HG02678 (cell line): Measurements from ENCODE around the gene RACK1.

Experiments used
- ATAC-seq: cut with Tn5 transposase; IDR thresholded peaks from one replicate; pipeline ENCODE4 v1.9.1; 2021; ENCODE audit warnings: mild to moderate bottlenecking, moderate library complexity; ENCODE audit not compliant: unreplicated experiment

RACK1 gene

DNA sequence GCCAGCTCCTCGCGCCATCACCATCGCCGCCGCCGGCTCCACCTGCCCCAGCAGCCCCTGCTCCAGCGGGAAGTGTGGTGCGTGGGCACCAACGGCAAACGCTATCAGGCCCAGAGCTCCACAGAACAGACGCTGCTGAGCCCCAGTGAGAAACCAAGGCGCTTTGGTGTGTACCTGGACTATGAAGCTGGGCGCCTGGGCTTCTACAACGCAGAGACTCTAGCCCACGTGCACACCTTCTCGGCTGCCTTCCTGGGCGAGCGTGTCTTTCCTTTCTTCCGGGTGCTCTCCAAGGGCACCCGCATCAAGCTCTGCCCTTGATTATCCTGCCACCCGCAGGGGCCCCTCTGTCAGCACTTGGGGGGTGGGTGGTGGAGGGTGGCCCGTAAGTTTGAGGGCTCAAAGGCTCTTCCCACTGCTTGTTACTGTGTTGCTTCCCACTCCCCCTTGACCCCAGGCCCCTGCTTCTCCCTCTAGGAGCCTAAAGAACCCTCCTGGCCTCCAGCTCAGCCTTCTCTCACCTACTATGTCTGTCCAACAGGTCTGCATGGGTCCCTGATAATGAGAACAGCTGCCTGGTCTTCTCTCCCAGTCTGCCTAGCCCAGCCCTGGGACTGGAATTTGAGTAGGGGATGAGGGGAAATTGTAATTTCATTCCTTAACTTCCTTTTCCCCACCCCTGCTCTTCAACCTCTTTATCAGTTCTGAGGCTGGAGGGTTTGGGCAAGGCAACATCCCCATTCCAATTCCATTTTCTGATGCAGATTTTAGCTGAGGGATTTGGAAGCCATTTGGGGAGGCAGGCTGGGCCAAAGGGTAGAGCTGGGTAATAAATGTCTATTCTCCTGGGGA is 9.0 kb downstream of the RACK1 start:
- no peak for ATAC-seq

DNA sequence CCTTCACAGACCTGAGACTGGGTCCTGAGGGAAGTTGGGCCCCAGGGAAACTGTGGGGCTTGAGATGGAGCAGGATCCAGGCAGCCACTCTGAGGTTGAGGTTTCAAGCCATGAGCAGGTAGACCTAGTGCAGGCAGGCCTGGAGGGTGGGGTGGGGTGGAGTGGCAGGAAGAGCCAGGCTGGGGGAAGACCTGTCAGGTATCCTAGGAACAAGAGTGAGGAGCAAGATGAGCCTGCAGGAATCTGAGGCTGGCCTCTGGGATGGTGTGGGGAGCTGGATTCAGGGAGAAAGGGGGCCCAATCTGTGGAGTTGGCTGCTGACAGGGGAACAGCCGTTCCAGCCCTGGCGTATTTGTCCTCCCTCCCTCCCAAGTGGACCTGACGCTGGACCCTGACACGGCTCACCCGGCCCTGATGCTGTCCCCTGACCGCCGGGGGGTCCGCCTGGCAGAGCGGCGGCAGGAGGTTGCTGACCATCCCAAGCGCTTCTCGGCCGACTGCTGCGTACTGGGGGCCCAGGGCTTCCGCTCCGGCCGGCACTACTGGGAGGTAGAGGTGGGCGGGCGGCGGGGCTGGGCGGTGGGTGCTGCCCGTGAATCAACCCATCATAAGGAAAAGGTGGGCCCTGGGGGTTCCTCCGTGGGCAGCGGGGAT is 9.8 kb downstream of the RACK1 start:
- ATAC-seq, result no peak

DNA sequence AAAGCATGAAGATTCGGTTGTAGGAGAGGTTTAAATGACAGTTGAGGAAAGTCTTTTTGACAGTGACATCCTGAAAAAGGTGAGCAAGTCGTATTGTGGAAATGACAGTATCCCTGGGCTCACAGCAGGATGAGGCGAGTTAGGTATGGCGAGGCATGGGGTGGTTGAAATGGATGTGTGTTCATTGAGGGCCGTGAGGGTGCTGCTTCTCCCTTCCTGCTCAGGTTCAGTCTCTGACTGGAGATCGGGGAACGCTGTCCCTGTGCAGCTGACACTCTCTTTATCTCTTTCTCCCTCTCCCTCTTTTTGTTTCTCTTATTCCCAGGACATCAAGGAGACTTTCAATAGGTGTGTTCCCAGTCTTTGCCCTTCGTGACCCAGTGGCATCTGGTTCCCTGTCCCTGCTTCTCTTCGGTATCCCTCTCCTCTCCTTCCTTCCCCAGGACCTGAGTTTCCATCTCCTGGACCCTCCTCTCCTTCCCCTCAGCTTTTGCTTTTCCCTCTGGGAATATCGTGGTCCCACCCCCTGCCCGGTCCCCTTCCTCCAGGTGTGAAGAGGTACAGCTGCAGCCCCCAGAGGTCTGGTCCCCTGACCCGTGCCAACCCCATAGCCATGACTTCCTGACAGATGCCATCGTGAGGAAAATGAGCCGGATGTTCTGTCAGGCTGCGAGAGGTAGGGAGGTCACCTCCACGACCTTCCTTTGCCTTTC is 10.5 kb downstream of the RACK1 start:
- no peak for ATAC-seq

DNA sequence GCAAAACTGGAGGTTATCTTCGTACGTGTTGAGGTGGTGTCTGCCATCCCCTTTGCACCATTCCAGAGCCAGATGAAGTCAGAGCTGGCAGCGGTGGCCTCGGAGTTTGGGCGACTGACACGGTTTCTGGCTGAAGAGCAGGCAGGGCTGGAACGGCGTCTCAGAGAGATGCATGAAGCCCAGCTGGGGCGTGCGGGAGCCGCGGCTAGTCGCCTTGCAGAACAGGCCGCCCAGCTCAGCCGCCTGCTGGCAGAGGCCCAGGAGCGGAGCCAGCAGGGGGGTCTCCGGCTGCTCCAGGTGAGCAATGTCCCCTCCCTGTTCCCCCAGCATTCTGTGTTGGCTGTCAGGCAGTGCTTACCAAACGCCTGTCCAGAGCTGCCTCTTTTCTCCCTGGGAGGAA is 11.1 kb downstream of the RACK1 start:
- no peak for ATAC-seq

DNA sequence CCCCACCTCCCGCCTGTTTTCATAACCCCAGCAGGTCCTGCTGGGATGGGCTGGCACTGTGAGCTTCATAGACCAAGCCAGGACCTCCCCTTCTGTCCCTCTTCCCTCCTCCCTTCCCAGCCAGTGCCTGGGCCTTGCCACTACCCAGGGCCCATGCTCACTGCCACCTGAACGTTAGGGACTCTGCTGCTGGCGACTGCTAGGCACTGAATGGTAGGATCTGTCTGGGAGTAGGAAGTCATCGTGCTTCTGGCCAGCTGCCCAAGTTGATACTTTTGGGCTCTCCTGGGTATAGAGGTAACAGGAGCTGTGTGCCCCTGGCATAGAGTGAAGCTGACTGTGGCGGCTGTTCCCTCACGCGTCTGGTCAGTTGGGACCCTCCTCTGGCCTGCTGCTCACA is 12.3 kb downstream of the RACK1 start:
- ATAC-seq, result no peak

DNA sequence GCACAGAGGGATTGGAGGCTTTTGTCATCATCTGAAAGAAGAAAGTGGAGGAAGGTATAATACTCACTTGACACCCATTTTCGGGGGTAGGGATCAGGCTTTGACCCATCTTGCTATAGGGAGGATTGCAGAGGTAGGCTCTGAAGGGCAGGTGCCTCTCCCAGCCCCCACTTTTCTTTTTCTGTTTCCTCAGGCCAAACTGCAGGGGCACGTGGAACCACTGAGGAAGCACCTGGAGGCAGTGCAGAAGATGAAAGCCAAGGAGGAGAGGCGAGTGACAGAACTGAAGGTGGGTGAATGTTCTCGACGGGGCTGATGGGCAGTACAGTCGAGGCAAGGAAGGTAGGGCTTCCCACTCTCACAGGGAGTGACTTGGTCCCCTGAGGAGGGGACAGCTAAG is 13.2 kb downstream of the RACK1 start:
- ATAC-seq, result no peak

DNA sequence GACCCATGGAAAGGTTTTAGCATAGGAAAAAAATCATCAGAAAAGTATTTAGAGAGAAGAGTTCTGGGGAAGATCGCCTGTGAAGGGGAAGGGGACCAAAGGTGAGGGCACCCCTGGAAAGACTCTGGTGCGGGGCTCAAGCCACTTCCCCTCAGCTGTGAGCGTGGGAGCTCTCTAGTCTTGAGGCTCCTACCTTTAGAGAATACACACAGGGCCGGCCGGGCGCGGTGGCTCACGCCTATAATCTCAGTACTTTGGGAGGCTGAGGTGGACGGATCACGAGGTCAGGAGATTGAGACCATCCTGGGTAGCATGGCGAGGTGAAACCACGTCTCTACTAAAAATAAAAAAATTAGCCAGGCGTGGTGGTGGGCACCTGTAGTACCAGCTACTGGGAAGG is 13.7 kb downstream of the RACK1 start:
- ATAC-seq, result no peak

DNA sequence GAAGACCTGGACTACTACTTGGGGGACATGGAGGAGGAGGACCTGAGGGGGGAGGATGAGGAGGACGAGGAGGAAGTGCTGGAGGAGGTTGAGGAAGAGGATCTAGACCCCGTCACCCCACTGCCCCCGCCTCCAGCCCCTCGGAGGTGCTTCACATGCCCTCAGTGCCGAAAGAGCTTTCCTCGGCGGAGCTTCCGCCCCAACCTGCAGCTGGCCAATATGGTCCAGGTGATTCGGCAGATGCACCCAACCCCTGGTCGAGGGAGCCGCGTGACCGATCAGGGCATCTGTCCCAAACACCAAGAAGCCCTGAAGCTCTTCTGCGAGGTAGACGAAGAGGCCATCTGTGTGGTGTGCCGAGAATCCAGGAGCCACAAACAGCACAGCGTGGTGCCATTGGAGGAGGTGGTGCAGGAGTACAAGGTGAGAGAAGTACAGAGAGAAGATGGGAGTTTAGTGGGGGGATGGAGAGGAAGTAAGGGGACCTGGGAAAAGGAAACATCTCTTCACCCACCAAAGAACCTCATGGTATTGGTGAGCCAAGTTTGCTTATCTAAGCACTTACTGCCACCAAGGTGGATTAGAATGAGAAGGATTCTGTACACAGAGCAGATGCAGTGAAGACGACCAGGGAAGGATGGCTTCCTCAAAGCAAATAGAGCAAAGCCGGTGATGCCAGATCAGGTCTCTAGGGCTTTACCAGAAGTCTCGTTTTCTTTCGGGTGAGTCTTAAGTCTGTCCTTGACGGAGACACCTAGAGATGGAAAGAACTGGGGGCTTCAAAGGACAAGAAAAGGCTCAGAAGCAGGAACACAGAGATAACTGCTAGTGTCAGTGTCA is 19.1 kb downstream of the RACK1 start:
- no peak for ATAC-seq

DNA sequence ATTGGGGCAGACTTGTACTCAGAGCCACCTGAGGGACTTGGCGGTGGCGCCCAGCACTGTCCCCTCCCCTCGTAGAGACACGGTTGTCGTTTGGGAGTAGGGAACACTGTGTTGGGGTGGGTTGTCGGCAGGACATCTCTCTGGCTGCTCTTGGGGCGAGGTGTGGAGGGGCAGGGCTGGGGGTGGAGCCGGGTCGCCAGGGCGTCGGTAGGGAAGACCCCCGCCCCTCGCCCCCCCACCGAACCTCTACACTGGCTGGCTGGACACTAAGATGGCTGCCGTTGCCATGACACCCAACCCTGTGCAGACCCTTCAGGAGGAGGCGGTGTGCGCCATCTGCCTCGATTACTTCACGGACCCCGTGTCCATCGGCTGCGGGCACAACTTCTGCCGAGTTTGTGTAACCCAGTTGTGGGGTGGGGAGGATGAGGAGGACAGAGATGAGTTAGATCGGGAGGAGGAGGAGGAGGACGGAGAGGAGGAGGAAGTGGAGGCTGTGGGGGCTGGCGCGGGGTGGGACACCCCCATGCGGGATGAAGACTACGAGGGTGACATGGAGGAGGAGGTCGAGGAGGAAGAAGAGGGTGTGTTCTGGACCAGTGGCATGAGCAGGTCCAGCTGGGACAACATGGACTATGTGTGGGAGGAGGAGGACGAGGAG is 19.8 kb downstream of the RACK1 start:
- no peak for ATAC-seq

DNA sequence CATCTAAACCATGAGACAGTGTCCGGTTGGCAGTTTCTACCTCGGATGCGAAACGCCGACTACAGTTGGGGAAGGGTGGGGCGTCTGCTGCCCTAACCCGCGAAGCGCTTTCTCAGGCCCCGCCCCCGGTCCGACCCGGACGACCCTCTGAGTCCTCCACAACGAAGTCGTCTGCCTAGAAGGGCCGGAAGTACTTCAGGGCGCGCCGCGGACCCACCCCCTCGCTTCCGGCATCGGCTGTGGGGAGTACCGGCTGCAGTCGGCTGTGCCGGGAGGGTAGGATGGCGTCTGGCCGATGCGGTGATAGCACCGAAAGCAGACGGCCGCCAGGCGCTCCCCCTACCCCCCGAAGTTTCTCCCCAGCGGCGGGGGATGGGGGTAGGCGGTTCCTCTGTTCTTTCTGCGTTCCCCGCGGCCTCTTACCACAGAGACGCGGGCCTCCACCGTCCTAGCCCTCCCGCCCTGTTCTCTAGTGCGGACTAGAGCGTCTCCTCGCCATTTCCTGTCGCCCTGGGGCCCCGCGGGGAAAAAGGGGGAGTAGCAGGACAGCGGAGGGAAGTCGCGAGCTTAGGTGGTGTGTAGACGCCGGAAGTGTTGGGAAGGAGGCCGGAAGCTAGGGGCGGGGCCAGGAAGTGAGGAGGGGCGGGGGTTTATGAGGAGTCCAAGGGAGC is 20.5 kb downstream of the RACK1 start, which contains the start of gene TRIM41:
Gene TRIM41 (plus strand): TSS at position 224 of the 671 bp plus-strand sequence. CDS start 719 bp downstream, outside the sequence.
- peak; percentile 73 for ATAC-seq

DNA sequence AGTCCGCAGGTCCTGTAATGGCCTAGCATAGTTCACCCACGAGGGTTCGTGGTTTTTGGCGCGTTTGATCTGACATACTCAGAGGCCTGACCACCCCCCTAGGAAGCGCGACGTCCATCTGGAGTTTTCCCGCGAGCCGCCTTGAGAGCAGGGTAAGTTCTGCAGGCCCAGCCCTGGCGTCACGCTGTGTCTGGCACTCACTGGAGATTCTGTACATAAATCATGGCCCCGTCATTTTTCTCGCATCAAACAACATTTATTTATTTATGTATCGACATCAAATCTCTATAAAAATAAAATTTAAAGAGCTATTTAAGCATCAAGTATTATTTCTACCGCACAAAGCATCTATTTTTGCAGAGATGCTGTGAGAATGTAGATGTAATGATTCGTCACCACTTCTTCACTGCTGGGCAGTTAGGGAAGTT is 21.1 kb downstream of the RACK1 start:
- ATAC-seq, result no peak

DNA sequence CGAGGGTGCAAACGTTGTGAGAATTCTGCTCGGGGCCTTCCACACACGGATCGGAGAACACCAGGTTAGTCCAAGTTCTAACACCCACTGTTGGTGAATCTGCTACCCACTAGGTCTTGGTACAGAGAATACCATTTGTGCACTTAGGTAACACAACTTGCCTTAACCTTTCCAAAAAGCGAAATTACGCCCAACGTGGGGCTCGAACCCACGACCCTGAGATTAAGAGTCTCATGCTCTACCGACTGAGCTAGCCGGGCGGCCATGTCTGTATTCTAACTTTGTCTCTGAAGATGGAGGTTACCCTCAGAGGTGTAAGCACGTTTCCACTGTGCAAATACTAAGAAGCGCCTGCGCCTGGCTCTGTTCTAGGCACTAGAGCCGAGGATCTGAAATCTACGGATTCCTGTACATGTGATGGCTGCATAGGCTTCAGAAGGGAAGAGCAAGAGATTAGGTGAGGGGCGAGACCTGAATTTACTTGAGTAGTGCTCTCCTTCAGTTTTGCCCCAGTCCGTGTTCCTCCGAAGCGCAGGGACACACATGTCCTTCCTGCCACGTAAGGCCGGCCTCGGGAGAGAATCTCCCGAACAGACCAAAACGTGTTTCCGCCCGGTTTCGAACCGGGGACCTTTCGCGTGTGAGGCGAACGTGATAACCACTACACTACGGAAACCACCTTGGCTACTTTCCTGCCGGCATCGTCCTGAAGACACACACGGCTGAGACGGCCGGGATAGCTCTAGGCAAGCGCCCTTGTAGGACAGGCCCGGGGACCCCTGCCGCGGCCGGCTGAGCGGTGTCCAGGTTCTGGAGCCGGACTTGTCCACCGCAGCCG is 21.7 kb downstream of the RACK1 start:
- ATAC-seq, result peak; percentile 29

DNA sequence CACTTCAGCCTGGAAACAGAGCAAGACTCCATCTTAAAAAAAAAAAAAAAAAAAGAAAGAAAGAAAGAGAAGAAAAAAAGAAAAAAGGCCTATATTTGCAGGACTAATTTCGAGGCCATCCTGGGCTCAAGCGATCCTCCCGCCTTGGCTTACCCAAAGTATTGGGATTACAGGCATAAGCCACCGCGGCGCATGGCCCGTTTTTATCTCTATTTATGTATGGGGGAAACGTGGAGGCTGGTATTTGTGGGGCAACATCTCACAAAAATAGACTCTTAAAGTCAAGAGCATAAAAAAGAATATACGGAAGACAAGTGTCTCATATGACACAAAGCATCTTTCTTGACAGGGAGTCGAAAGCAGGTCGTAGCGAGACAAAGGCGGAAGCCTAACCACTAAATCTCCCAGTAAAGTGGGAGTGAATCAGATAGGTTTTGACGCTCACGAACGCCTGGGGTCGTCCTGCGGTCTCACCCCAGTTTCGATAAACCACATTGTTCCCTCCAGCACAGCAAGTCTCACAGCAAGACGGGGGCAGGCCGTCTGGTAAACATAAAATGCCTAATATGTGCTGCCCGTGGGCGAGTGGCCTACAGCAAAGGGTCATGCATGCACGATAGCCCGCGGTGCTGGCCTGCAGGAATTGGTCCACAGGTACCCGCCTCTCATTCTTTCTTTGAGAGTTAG is 22.5 kb downstream of the RACK1 start:
- no peak for ATAC-seq

DNA sequence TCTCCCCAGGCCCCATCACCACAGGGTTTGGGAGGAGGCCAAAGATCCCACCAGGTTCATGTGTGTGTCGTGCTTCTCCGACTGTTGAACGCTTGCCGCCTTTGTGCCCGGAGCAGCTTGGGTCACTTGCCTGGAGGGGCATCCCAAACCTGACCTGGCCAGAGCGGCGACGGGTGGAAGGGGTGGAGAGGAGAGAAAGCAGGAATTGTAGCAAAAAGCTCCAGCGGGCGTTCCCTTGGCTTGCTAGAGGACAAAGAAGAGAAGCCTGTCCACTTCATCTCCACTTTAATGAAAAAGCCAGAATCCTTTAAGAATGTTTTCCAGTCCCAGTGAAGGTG is 23.6 kb downstream of the RACK1 start:
- no peak for ATAC-seq

DNA sequence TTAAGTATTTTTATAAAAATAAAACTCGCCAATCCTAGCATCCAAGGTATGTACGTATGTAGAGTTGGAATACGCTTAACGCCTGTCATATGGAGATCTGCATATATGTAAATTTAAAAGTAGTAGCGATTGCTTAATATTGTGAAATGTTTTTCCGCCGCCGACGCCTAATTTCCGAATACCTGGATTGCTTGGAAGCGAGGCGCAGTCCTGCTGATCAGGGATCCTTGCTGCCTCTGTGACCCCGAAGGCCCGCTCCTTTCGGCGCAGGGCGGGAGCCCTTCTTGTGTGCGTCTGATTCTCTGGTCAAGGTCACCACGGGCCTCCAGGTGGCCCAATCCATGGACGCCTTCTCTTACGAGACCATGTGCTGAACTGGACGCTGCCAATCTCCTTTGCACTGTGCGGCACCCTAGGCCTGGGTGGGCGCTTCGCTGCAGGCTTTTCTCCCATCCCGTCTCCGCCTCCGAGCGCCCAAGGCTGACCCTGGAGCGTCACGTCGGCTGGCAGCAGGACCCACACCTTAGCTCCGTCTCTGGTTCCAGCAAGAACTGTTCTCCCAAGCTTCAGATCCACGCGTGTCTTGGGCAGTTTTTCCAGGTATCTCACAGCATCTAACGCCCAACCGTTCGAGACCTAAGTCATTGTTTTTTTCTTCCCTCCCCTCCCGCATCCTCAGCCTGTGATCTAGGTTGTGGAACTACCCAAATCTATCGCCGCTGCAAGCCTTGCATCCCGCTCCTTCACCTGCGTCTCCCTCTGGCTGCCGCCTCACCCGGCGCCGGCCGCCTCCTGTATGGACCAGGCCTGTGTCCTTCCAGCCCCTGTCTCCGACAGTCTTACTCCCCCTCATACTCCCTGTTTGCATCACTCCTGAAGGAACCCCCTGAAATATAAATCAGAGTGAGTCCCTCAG is 24.2 kb downstream of the RACK1 start:
- no peak for ATAC-seq

DNA sequence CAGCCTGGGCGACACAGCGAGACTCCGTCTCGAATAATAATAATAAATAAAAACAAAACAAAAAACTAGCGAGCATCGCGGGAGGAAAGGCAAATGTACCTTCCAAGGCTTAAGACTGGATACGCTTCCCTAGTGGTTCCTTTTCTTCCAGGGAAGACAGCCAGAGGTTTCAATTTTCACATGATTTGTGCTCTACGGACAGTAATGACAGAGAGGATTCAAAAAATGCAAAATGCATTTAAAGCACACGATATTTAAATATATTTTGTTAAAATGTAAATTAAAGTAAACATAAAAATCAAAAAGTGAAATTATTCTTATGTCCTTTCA is 24.9 kb downstream of the RACK1 start:
- ATAC-seq, result no peak

DNA sequence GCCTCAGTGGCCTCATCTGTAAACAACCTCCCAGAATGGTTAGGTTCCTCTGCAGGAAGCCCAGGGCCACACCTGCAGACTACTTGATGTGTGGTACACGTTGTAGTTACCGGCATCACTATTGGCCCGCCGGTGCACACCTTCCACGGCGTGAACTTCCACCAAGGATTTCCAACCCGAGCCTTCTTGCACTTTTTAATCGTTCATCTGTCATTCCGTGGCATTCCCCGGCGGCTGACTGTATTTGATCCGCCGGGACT is 26.0 kb downstream of the RACK1 start:
- peak; percentile 14 for ATAC-seq
